HG03108 (cell line): ENCODE data around the gene TXNDC8.
"Not testable (repeated sequence)": the region's sequence is repeated elsewhere in the genome, so short reads cannot be mapped to it uniquely, and the experiment has no call there.

Experiments used
- ATAC-seq: cut with Tn5 transposase; IDR thresholded peaks from one replicate; pipeline ENCODE4 v1.9.1; 2021; ENCODE audit warnings: moderate library complexity; ENCODE audit not compliant: unreplicated experiment

Gene TXNDC8

DNA sequence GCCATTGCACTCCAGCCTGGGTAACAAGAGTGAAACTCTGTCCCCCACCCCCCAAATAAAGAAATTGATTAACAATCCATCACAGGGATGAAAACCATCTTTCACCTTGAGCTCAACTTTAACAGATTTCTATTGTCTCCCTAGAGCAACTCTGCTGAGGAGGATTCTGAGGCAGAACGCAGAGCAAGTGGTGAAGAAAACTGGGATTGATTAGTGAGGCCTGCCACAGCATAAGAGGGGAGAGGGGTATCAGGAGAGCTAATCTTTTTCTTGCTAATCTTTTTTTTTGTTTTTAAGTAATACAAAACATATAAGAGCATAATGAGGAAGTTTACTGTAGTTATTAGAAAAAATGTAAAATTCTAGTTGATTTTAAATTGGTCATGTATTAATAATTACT is 8.9 kb downstream of the TXNDC8 start:
- no peak for ATAC-seq

- ATAC-seq: no peak
Measured at GRCh38 chr9:110327716-110328115, 9.9 kb downstream of the TXNDC8 start.

- no peak for ATAC-seq
Measured at GRCh38 chr9:110323818-110324217, 13.8 kb downstream of the TXNDC8 start.

GRCh38 chr9:110320651-110321445 is 16.8 kb downstream of the TXNDC8 start:
- no peak for ATAC-seq

DNA sequence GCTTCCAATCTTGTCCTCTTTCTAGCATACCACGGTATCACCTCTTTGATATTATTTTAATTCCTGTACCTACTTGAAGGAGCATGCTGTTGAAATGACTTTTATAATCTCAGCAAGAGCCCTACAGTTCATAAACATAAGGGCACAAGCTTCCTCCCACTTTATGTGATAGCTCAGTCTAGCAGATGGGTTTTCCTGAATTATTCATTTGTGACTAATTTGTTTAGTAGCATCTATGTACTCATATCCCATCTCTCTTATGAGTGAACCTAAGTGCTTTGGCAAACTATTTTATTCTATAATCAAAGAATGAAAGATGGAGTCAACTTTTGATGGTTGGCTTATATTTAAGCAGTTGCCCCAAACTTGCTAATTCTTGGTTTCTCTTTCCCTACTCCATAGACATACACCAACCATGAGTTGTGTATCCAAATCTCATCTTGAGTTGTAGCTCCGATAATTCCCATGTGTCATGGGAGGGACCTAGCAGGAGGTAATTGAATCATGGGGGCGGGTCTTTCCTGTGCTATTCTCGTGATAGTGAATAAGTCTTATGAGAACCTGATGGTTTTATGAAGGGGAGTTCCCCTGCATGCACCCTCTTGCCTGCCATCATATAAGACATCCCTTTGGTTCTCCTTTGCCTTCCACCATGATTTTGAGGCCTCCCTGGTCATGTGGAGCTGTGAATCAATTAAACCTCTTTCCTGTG is 17.7 kb downstream of the TXNDC8 start:
- no peak for ATAC-seq

DNA sequence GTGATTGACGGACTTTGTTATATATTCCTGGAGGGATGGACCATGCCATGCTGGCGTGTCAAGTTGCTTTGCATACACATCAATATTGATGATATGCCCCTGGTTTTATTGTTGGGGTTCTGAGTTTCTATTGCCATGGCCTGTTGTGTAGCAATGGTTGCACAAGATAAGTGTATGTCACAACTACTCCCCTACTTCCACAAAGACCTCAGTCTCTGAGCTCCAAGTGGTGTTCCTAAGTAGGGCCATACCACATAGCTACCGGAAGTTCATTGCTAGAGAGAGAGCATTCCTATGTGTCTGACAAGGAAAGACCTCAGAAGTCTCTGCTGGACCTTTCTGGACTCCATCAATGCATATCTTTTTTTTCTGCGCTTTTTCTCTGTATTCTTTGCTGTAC is 19.8 kb downstream of the TXNDC8 start:
- no peak for ATAC-seq

GRCh38 chr9:110316261-110317075 is 21.2 kb downstream of the TXNDC8 start:
- peak; percentile 95 for ATAC-seq

- not testable (repeated sequence) for ATAC-seq
Measured at GRCh38 chr9:110311978-110312377, 25.7 kb downstream of the TXNDC8 start.

GRCh38 chr9:110309681-110310080 is 28.0 kb downstream of the TXNDC8 start:
- no peak for ATAC-seq

DNA sequence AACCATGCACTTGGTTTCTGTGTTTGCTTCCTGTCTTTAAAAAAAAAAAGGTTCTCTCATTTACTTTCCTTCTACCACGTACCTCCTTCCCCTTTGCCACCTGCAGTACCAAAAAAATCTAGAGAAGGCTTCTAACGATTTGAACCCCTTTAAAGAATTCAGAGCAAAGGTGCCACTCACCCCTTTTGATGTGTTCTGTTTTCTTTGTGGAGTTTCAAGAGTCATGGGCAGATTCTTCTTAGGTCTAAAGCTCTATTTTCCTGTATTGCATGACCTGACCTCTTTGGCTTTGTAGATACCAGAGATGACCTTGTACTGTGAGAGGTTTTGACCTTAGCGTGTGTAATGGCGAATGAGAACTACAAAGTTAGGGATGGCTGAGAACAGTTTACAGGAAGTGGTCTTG is 29.0 kb downstream of the TXNDC8 start:
- no peak for ATAC-seq

GRCh38 chr9:110307191-110307590 is 30.5 kb downstream of the TXNDC8 start:
- no peak for ATAC-seq

- no peak for ATAC-seq
Measured at GRCh38 chr9:110303133-110303532, 34.5 kb downstream of the TXNDC8 start.

DNA sequence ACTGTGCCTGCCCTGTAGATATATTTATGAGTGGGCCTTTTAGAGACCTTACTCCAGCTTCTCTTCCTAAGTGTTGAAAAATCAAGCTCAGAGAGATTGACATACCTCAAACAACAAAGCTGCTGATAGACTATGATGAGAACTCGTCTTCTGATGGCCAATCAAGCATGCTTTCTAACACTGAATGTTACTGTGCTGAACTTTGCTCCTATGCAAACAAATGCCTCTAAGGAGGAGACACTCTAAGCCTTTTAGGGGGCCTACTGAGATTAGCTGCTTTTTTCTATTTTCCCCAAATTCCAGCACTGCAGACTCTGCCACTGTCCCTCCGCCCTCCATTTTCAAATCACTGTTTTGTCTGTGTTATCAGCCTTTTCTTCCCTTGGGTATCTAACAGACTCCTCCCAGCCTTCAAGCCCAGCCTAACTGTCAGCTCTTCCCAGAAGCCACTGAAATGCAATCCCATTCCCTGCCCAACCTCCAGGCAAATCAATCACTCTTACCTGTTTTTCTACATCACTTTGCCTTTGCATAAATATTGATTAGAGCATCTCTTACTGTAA is 39.5 kb downstream of the TXNDC8 start:
- ATAC-seq: no peak

DNA sequence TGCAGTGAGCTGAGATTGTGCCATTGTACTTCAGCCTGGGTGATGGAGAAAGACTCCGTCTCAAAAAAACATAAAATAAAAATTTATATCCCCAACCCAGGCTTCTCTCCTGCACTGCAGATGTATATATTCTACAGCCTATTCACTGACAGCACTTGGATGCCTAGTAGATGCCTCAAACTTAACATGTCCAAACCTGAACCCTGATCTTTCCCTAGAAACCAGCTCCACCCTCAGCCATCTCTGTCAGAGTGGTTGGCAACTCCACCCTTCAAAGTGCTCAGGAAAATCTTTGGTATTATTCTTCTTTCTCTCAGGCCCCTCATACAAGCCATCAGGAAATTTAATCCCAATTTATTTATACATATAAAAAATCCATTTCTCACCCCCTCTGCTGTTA is 44.4 kb downstream of the TXNDC8 start:
- ATAC-seq: no peak

DNA sequence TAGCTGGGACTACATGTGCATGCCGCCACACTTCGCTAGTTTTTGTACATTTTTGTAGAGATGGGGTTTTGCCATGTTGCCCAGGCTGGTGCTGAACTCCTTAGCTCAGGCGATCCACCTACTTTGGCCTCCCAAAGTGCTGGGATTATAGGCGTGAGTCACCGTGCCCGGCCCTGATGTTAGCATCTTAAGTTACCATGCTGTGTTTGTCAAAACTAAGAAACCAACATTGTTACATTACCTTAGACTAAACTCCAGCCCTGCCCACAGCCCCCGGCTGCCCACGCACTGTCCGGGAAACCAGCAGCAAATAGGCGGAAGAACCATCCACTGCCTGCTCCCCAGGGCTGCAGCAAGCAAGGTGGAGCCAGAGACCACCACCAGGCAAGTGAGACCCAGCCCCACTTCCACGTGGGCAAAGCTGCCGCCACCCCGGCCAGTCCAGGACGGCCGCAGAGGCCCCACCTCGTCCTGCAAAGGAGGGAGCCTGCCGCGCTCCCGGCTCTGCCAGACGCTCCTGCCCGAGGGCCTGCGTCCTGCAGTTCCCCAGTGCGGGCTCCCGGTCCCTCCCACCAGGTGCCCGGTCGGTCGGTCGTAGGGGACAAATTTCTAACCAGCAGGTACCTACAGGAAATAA is 45.6 kb downstream of the TXNDC8 start:
- ATAC-seq: no peak

DNA sequence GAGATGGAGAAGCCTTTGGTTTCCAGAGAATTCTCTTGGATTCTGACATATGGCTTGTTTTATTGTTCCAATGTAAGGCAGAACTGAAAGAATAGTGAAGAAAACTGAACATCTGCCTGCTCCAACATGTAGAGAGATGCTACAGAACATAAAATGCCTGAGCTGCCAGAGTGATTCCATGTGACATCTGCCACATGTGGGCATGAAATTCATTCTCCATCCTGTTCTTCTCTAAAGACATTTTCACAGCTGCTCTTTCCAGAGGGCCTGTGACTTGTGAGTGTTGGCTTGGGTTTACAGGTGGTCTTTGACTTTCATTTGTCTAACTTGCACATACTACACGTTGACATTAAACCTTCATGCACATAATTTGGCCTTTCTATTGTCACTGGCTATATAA is 47.7 kb downstream of the TXNDC8 start:
- no peak for ATAC-seq

DNA sequence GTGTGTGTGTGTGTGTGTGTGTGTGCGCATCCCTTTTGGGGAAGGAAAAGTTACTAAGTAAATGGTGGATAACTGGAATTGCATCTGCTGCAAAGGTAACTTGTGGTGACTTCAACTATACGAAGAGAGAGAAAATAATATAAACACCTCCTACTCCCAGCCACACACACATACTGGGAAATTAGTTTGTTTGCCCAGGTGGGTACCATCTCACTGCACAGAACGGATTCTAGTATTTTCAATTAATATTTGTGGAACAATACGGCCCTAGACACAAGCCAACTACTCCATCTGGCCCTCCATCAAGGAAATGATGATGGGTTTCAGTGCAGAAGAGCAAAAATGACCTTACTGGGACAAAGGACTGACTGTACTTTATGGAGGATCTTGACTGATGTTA is 49.2 kb downstream of the TXNDC8 start:
- no peak for ATAC-seq

GRCh38 chr9:110287289-110287680 is 50.4 kb downstream of the TXNDC8 start:
- ATAC-seq: no peak

DNA sequence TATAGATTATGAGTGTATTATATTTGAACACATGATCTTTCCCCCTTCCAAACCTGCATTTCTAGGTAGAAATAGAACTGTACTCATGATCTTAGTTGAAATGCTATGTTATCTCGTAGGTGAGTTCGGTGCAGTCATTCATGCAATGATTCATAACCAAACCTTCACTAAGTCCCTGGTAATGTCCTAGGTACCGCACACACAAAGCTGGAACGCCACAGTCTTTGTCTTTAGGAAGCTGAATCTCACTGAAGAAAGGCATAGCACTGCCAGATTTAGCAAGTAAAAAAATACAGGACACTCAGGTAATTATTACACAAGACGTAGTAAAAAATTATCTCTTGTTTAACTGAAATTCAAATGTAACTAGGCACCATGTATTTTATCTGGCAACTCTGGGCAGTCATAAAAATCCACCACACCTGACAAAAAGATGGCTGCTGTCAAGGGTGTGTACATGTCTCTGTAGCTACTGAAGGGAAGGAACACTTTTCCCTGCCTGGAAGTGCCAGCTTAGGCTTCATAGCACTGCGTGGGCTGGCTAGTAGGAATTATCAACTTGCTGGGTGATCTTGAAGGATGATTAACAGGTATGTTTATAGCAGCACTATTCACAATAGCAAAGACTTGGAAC is 53.3 kb downstream of the TXNDC8 start:
- ATAC-seq: no peak

GRCh38 chr9:110283751-110284150 is 53.9 kb downstream of the TXNDC8 start:
- ATAC-seq: no peak
